SIG-M5 treated with dmso at 0.1 percent for 504 hours (cell line): ENCODE measurements around the gene PYGB.

Experiments
- DNase-seq: peaks from one replicate; lab custom pipeline; 2025; ENCODE audit not compliant: unreplicated experiment; lab: John Stamatoyannopoulos, UW

PYGB gene

GRCh38 chr20:25280574-25281535, 33.0 kb downstream of the PYGB start:
- no peak for DNase-seq

- no peak for DNase-seq
These were observed 33.7 kb downstream of the PYGB start for GRCh38 chr20:25281541-25281991.

- DNase-seq, result no peak
These were observed 34.3 kb downstream of the PYGB start for GRCh38 chr20:25282034-25282781.

GRCh38 chr20:25282796-25283195, 34.9 kb downstream of the PYGB start:
- no peak for DNase-seq

- DNase-seq, result no peak
These were observed 35.5 kb downstream of the PYGB start for GRCh38 chr20:25283221-25283951.

GRCh38 chr20:25284131-25284601, 36.3 kb downstream of the PYGB start:
- DNase-seq, result no peak

GRCh38 chr20:25285091-25285647, 37.3 kb downstream of the PYGB start:
- DNase-seq, result no peak

GRCh38 chr20:25285856-25286798, 38.2 kb downstream of the PYGB start:
- no peak for DNase-seq

- no peak for DNase-seq
These were observed 39.0 kb downstream of the PYGB start for GRCh38 chr20:25286917-25287316.

- no peak for DNase-seq
These were observed 39.9 kb downstream of the PYGB start for GRCh38 chr20:25287631-25288290.

- no peak for DNase-seq
These were observed 40.7 kb downstream of the PYGB start for GRCh38 chr20:25288291-25289181.

GRCh38 chr20:25289886-25290597, 42.2 kb downstream of the PYGB start:
- DNase-seq, result no peak

- DNase-seq, result no peak
These were observed 43.0 kb downstream of the PYGB start for GRCh38 chr20:25290646-25291431.

GRCh38 chr20:25291432-25292133, 43.7 kb downstream of the PYGB start:
- no peak for DNase-seq

GRCh38 chr20:25292176-25292891, 44.4 kb downstream of the PYGB start:
- DNase-seq, result no peak

GRCh38 chr20:25293507-25293906, 45.6 kb downstream of the PYGB start:
- no peak for DNase-seq
